ENCODE data around the gene C3orf22.

Gene C3orf22

GRCh38 chr3:126580746-126581145, 22.0 kb upstream of the C3orf22 start:
- no peak for TF ChIP-seq TEAD4 (IDR thresholded peaks at IDR 0.05)

GRCh38 chr3:126578702-126579101, 20.0 kb upstream of the C3orf22 start:
- no peak for TF ChIP-seq TEAD4 (IDR thresholded peaks at IDR 0.05)
- no peak for TF ChIP-seq FOXM1 (IDR thresholded peaks at IDR 0.05; ENCODE audit: borderline replicate concordance, low read depth)
- TF ChIP-seq YY1 (IDR thresholded peaks at IDR 0.05; ENCODE audit: low read depth), result no peak
- no peak for TF ChIP-seq TAF1 (IDR thresholded peaks at IDR 0.05; ENCODE audit: low read depth)
- no peak for TF ChIP-seq CREB1 (IDR thresholded peaks at IDR 0.05; ENCODE audit: low read depth)
- no peak for TF ChIP-seq TCF12 (IDR thresholded peaks at IDR 0.05; ENCODE audit: low read depth)
- no peak for TF ChIP-seq REST (IDR thresholded peaks at IDR 0.05; ENCODE audit: low read depth)
- TF ChIP-seq EP300 (IDR thresholded peaks at IDR 0.05; ENCODE audit: borderline replicate concordance), result no peak
- TF ChIP-seq RAD21 (IDR thresholded peaks at IDR 0.05; ENCODE audit: low read depth), result no peak
- no peak for TF ChIP-seq USF1 (IDR thresholded peaks at IDR 0.05)
- TF ChIP-seq CEBPB (IDR thresholded peaks at IDR 0.05), result no peak
- TF ChIP-seq NFIC (IDR thresholded peaks at IDR 0.05), result no peak
- TF ChIP-seq ZBTB7A (IDR thresholded peaks at IDR 0.05; ENCODE audit: low read depth), result no peak
- TF ChIP-seq MAX (IDR thresholded peaks at IDR 0.05), result no peak
- no peak for TF ChIP-seq EGR1 (IDR thresholded peaks at IDR 0.05)

- TF ChIP-seq TCF12 (IDR thresholded peaks at IDR 0.05; ENCODE audit: low read depth), result no peak
Observed at GRCh38 chr3:126577261-126577660, 18.5 kb upstream of the C3orf22 start.

GRCh38 chr3:126573492-126574117, 14.9 kb upstream of the C3orf22 start:
- TF ChIP-seq EP300 (IDR thresholded peaks at IDR 0.05; ENCODE audit: borderline replicate concordance), result no peak
- no peak for TF ChIP-seq RAD21 (IDR thresholded peaks at IDR 0.05; ENCODE audit: low read depth)
- no peak for TF ChIP-seq FOXM1 (IDR thresholded peaks at IDR 0.05; ENCODE audit: borderline replicate concordance, low read depth)
- TF ChIP-seq TCF12 (IDR thresholded peaks at IDR 0.05; ENCODE audit: low read depth), result no peak
- TF ChIP-seq TEAD4 (IDR thresholded peaks at IDR 0.05), result no peak
- TF ChIP-seq YY1 (IDR thresholded peaks at IDR 0.05; ENCODE audit: low read depth), result no peak
- no peak for TF ChIP-seq USF1 (IDR thresholded peaks at IDR 0.05)
- TF ChIP-seq NFIC (IDR thresholded peaks at IDR 0.05), result no peak
- TF ChIP-seq MAX (IDR thresholded peaks at IDR 0.05), result no peak

- TF ChIP-seq ZBTB7A (IDR thresholded peaks at IDR 0.05; ENCODE audit: low read depth) (no peak), TCF12 (IDR thresholded peaks at IDR 0.05; ENCODE audit: low read depth) (no peak), MAX (IDR thresholded peaks at IDR 0.05) (no peak), YY1 (IDR thresholded peaks at IDR 0.05; ENCODE audit: low read depth) (no peak), TAF1 (IDR thresholded peaks at IDR 0.05; ENCODE audit: low read depth) (no peak), USF1 (IDR thresholded peaks at IDR 0.05) (no peak), EP300 (IDR thresholded peaks at IDR 0.05; ENCODE audit: borderline replicate concordance) (no peak)
Observed at GRCh38 chr3:126571078-126571477, 12.3 kb upstream of the C3orf22 start.

- TF ChIP-seq MAX (IDR thresholded peaks at IDR 0.05) (no peak), RAD21 (IDR thresholded peaks at IDR 0.05; ENCODE audit: low read depth) (peak; percentile 4; the same call in 1 of the 2 replicates)
Observed at GRCh38 chr3:126570103-126570541, 11.4 kb upstream of the C3orf22 start.

GRCh38 chr3:126569390-126569975, 10.8 kb upstream of the C3orf22 start:
- TF ChIP-seq CREB1 (IDR thresholded peaks at IDR 0.05; ENCODE audit: low read depth) (no peak), FOXM1 (IDR thresholded peaks at IDR 0.05; ENCODE audit: borderline replicate concordance, low read depth) (no peak), REST (IDR thresholded peaks at IDR 0.05; ENCODE audit: low read depth) (no peak), TCF12 (IDR thresholded peaks at IDR 0.05; ENCODE audit: low read depth) (no peak), EP300 (IDR thresholded peaks at IDR 0.05; ENCODE audit: borderline replicate concordance) (no peak), ZBTB7A (IDR thresholded peaks at IDR 0.05; ENCODE audit: low read depth) (no peak), RAD21 (IDR thresholded peaks at IDR 0.05; ENCODE audit: low read depth) (no peak), MAX (IDR thresholded peaks at IDR 0.05) (no peak), TEAD4 (IDR thresholded peaks at IDR 0.05) (no peak), NFIC (IDR thresholded peaks at IDR 0.05) (no peak), USF1 (IDR thresholded peaks at IDR 0.05) (no peak), YY1 (IDR thresholded peaks at IDR 0.05; ENCODE audit: low read depth) (no peak), TAF1 (IDR thresholded peaks at IDR 0.05; ENCODE audit: low read depth) (no peak), EGR1 (IDR thresholded peaks at IDR 0.05) (no peak)

Data from Ishikawa (cell line).